Measurements from ENCODE around the gene NR1H3. TPM values are rescaled to one million over a fixed set of nuclear protein-coding genes. Genes with fewer than 3 reads are reported as not detected.
A peak's percentile ranks its signal among the peaks of the same experiment; 100 is the strongest.

The NR1H3 gene
- total and polyA plus RNA-seq, 5 donors: 22.9 to 42.2 (median 32.6) TPM

DNA sequence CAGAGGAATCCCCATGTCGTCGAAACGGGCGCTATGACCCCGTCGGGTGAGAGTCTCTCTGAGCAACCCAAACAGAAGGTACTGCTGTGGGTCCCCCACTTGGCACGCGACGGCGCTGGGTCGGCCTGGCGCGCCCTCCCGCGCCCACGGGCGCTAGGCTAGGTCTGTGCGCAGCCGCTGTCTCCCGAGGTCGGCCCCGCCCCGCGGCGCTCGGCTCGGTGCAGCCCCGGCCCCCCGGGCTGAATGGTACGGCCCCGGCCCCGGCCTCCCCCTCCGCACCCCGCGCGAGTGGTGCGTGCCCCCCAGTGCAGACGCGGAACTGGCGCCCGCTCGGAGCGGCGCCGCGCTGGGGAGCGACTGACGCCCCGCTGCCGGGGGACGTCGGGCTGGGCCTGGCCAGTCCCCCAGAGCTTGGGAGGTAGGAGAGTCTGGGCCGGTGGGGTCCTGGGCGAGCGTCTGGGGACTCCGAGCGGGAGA lies 12.1 kb downstream of the NR1H3 start, which contains the start of gene MADD:
TSS of gene MADD (plus strand) at position 305 of the 477 bp plus-strand sequence.
- under 1% methylated on average over 57 of the region's 57 CpGs for WGBS
- H3K4me1 ChIP-seq (ENCODE audit: control insufficient read depth, insufficient read depth, low read length): peaks cover 9% of the 10 kb centered on the region
- ATAC-seq: peak; percentile 94 to 95
- peak within 1 kb of the TSS; percentile 81 for H3K4me3 ChIP-seq (ENCODE audit: low read length)
- H3K27me3 ChIP-seq (ENCODE audit: control insufficient read depth, insufficient read depth): no peaks in the 10 kb centered on the region
- no peaks in the 10 kb centered on the region for H3K9me3 ChIP-seq (ENCODE audit: control insufficient read depth, low read length)
- intact Hi-C loops (cut with DNase I): loop anchor here in 2 of 4 donors (5.0 to 10.0 kb wide), 2 partner anchors 85 to 93 kb away; partner anchors contain the start of genes MYBPC3 (in 2 of the 2) and ARFGAP2 (in 1 of the 2)
- DNase-seq: peak; percentile 89 to 96 (median 95)
- peak within 1 kb of the TSS; percentile 96 for H3K27ac ChIP-seq (ENCODE audit: low read length)

DNA sequence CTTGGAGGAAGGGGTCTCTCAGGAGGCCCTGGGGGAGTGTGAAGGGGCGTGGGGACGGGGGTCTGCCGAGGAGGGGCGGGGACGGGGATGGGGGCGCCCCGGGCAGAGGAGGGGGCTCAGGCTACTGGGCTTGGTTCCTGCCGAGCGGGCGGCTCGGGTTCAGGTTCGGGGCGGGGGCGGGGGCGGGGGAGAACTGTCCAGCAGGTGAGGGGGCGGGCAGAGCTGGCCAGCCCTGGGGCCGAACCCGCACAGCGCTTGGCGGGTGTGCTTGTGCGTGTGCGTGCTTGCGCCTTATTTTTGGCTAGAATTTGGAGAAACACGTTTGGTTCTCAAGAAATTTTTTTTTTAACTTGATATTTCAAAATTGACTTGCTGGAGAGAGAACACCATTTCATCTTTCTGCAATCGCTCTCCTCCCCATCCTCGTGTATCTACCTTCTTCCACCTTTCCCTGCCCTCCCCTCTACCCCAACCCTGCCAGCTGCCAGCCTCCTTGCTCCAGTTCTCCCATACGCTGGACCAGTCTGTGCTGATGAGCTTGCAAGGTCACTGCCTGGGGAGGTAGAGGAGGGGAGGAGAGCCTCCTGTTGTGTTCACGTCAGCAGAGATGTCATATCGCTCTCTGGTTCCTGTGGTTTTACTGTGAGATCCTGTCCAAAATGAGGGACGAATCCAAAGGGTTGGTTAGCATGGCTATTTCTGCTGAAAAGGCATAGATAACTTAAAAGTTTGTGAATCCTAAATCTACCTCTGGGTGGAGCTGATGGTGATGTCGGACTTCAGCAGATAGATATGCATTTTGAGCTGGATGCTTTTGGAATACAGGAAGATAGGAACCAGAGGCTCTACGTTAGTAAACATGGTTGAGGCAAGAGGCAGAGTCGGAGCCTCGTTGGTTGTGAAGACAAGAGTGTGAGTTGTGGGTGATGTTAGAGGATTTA lies 12.8 kb downstream of the NR1H3 start:
- 1% methylated on average over 34 of the region's 34 CpGs for WGBS
- DNase-seq: peak in 1 of 3 donors; percentile 62
- no peaks in the 10 kb centered on the region for H3K27me3 ChIP-seq (ENCODE audit: control insufficient read depth, insufficient read depth)
- intact Hi-C loops (cut with DNase I): loop anchor here in 2 of 4 donors (10.0 kb wide), 1 partner anchor 84 kb away; the partner anchor contains the start of gene MYBPC3 (in 2 of the 2)
- H3K4me3 ChIP-seq (ENCODE audit: low read length): peak overlapping the region; percentile 81
- peak overlapping the region; percentile 93 for H3K27ac ChIP-seq (ENCODE audit: low read length)
- H3K4me1 ChIP-seq (ENCODE audit: control insufficient read depth, insufficient read depth, low read length): peaks cover 9% of the 10 kb centered on the region
- ATAC-seq: peak in 1 of 2 donors; percentile 4
- H3K9me3 ChIP-seq (ENCODE audit: control insufficient read depth, low read length): no peaks in the 10 kb centered on the region

DNA sequence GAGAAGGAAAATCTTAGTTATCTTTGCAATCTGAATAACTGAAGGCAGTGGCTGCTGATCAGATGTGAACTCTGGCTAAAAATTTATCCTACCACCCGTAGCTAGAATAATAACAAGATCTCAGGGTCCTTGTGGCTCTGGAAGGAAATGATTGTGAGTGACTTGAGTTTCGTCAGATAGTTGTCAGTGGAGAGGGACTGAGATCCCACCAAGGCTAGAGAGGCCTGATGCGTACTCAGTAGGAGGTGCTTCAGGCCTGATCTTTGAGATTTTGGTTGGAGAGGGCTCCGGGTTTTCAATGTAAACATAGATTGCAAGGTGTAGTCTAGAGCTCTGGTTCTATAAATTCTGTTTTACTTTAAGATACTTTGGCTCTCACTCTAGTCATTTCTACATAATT lies 13.5 kb downstream of the NR1H3 start:
- H3K4me3 ChIP-seq (ENCODE audit: low read length): peak overlapping the region; percentile 81
- no peaks in the 10 kb centered on the region for H3K9me3 ChIP-seq (ENCODE audit: control insufficient read depth, low read length)
- H3K27me3 ChIP-seq (ENCODE audit: control insufficient read depth, insufficient read depth): no peaks in the 10 kb centered on the region
- no peak for ATAC-seq
- no peak for DNase-seq
- H3K4me1 ChIP-seq (ENCODE audit: control insufficient read depth, insufficient read depth, low read length): peaks cover 9% of the 10 kb centered on the region
- intact Hi-C loops (cut with DNase I): loop anchor here in 2 of 4 donors (10.0 kb wide), 1 partner anchor 83 kb away; the partner anchor contains the start of gene MYBPC3 (in 2 of the 2)
- H3K27ac ChIP-seq (ENCODE audit: low read length): peak overlapping the region; percentile 39
- WGBS: 41% methylated on average over 4 of the region's 4 CpGs

DNA sequence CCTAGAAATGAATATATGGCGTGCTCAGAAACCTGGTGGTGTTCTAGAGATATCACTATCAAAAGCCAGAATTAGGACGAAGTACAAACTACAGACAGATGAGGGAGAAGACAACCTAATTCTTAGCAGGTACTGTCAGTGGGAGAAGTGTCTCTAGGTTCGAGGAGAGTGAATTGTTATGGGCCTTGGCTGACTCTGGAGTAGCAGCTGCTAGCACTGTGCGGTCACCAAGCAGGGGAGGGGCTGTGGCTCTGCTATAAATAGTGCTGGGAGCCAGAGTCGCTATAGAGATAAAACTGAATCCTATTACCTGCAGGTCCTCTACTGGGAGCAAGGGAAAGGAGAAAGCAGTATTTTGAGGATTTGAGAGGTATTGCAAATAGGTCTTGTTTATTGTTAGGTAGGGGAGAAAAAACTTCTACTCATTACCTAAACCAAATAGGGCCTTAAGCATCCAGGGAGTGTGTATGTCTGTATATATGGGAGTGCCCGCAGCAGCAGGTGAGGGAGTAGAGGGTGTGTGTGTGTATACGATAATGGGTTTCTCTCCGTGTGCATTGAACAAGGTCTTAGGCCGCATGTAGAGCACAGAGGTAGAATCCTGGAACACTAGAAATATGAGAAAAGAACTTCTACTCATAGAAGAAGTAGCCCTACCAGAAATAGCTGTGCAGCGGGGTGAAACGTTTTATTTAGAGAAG lies 14.3 kb downstream of the NR1H3 start:
- ATAC-seq (peak in 1 of 2 donors; percentile 8), DNase-seq (peak in 1 of 3 donors; percentile 57)
- Histone ChIP-seq H3K4me3 (ENCODE audit: low read length) (peak overlapping the region; percentile 81), H3K4me1 (ENCODE audit: control insufficient read depth, insufficient read depth, low read length) (peaks cover 9% of the 10 kb centered on the region), H3K27ac (ENCODE audit: low read length) (peak overlapping the region; percentile 59), H3K9me3 (ENCODE audit: control insufficient read depth, low read length) (no peaks in the 10 kb centered on the region), H3K27me3 (ENCODE audit: control insufficient read depth, insufficient read depth) (no peaks in the 10 kb centered on the region)
- 50% methylated on average over 11 of the region's 11 CpGs for WGBS
- intact Hi-C loops (cut with DNase I): loop anchor here in 2 of 4 donors (10.0 kb wide), 1 partner anchor 83 kb away; the partner anchor contains the start of gene MYBPC3 (in 2 of the 2)

DNA sequence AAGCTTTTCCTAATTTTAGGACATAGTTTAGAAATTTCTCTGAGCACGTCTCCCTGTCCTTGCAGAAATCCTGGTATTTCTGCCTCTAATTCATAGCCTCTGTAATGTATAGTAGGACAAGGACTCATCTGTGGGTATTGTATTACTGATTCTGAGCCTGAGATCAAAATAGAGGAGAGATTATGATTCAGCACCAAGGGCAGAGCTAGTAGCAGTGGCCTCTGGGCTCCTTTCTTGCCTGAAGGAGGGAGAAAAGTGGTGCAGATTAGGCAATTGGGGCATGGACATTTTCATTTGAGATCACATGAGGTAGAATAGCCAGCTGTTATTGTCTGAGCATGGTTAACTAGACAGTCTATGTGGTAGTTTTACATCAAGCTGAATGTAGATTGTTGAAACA lies 14.9 kb downstream of the NR1H3 start:
- ATAC-seq: no peak
- WGBS: 0% methylated on average over 1 of the region's 1 CpG
- Histone ChIP-seq H3K4me3 (ENCODE audit: low read length) (no peak overlapping the region), H3K9me3 (ENCODE audit: control insufficient read depth, low read length) (no peaks in the 10 kb centered on the region), H3K4me1 (ENCODE audit: control insufficient read depth, insufficient read depth, low read length) (peaks cover 9% of the 10 kb centered on the region), H3K27ac (ENCODE audit: low read length) (no peak overlapping the region), H3K27me3 (ENCODE audit: control insufficient read depth, insufficient read depth) (no peaks in the 10 kb centered on the region)
- no peak for DNase-seq
- intact Hi-C loops (cut with DNase I): loop anchor here in 2 of 4 donors (10.0 kb wide), 1 partner anchor 82 kb away; the partner anchor contains the start of gene MYBPC3 (in 2 of the 2)

DNA sequence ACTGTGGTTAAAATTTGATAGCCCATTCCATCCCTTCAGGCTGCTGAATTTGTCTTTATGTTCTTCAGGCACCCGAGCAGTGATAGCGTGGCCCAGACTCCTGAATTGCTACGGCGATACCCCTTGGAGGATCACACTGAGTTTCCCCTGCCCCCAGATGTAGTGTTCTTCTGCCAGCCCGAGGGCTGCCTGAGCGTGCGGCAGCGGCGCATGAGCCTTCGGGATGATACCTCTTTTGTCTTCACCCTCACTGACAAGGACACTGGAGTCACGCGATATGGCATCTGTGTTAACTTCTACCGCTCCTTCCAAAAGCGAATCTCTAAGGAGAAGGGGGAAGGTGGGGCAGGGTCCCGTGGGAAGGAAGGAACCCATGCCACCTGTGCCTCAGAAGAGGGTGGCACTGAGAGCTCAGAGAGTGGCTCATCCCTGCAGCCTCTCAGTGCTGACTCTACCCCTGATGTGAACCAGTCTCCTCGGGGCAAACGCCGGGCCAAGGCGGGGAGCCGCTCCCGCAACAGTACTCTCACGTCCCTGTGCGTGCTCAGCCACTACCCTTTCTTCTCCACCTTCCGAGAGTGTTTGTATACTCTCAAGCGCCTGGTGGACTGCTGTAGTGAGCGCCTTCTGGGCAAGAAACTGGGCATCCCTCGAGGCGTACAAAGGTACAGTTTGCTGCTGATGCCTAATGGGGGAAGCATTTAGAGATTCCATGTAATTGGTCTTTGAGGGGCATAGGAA lies 16.9 kb downstream of the NR1H3 start:
- no peaks in the 10 kb centered on the region for H3K27me3 ChIP-seq (ENCODE audit: control insufficient read depth, insufficient read depth)
- DNase-seq (no peak), ATAC-seq (no peak)
- peaks cover 2% of the 10 kb centered on the region for H3K4me1 ChIP-seq (ENCODE audit: control insufficient read depth, insufficient read depth, low read length)
- WGBS: 95% methylated on average over 28 of the region's 28 CpGs
- no peak overlapping the region for H3K4me3 ChIP-seq (ENCODE audit: low read length)
- H3K27ac ChIP-seq (ENCODE audit: low read length): no peak overlapping the region
- intact Hi-C loops (cut with DNase I): loop anchor here in 2 of 4 donors (10.0 kb wide), 1 partner anchor 80 kb away; the partner anchor contains the start of gene MYBPC3 (in 2 of the 2)
- H3K9me3 ChIP-seq (ENCODE audit: control insufficient read depth, low read length): no peaks in the 10 kb centered on the region

DNA sequence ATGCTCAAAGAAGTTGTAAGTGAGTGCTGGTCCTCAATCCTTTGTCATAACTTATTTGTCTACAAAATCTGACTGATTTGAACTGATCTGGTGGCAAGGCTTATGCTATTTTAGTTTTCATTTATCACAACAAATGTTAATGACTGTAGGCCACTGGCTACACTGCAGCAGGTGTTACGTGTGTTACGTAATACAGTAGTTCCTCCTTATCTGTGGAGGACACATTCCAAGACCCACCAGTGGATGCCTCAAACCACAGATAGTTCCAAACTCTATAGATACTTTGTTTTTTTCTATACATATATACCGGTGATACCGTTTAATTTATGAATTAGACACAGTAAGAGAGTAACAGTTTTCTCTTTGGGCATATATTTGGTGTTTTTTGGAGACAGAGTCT lies 19.1 kb downstream of the NR1H3 start:
- Histone ChIP-seq H3K4me1 (ENCODE audit: control insufficient read depth, insufficient read depth, low read length) (no peaks in the 10 kb centered on the region), H3K9me3 (ENCODE audit: control insufficient read depth, low read length) (no peaks in the 10 kb centered on the region), H3K27ac (ENCODE audit: low read length) (no peak overlapping the region), H3K27me3 (ENCODE audit: control insufficient read depth, insufficient read depth) (no peaks in the 10 kb centered on the region), H3K4me3 (ENCODE audit: low read length) (no peak overlapping the region)
- no peak for DNase-seq
- 85% methylated on average over 4 of the region's 4 CpGs for WGBS
- intact Hi-C loops (cut with DNase I): loop anchor here in 2 of 4 donors (10.0 kb wide), 1 partner anchor 78 kb away; the partner anchor contains the start of gene MYBPC3 (in 2 of the 2)
- ATAC-seq: no peak

DNA sequence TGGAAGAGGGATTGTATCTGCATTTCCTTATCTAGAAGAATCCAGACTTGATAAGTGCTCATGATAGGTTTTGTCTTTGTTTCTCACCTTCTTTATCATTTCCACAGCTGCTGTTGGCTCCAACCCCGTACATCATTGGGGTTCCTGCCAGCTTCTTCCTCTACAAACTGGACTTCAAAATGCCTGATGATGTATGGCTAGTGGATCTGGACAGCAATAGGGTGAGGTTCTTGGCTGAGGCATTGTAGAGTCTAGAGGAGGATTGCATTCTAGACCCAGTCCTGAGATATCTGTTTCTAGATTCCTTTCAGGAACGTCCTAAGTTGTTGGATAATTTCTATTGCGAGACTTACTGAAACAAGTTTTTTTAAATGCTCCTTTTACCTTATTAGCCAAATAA lies 20.3 kb downstream of the NR1H3 start:
- 53% methylated on average over 3 of the region's 3 CpGs for WGBS
- DNase-seq (no peak), ATAC-seq (no peak)
- Histone ChIP-seq H3K9me3 (ENCODE audit: control insufficient read depth, low read length) (no peaks in the 10 kb centered on the region), H3K4me1 (ENCODE audit: control insufficient read depth, insufficient read depth, low read length) (no peaks in the 10 kb centered on the region), H3K4me3 (ENCODE audit: low read length) (no peak overlapping the region), H3K27me3 (ENCODE audit: control insufficient read depth, insufficient read depth) (no peaks in the 10 kb centered on the region), H3K27ac (ENCODE audit: low read length) (no peak overlapping the region)
- intact Hi-C loops (cut with DNase I): loop anchor here in 2 of 4 donors (10.0 kb wide), 1 partner anchor 77 kb away; the partner anchor contains the start of gene MYBPC3 (in 2 of the 2)

DNA sequence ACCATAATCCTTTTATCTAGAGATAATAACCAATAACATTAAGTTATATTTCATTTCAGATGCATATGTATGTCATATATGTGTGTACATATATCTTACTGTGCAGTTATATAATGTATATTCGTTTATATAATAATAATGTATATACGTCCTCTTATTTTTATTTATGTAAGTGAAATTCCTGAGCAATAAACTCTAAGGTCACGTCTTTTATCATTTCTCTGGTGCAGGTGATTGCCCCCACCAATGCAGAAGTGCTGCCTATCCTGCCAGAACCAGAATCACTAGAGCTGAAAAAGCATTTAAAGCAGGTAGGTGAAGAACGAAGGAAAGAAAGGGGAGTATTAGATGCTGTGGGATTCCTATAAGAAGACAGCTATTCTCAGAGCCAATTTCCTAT lies 21.0 kb downstream of the NR1H3 start:
- DNase-seq (no peak), ATAC-seq (no peak)
- Histone ChIP-seq H3K9me3 (ENCODE audit: control insufficient read depth, low read length) (no peaks in the 10 kb centered on the region), H3K27me3 (ENCODE audit: control insufficient read depth, insufficient read depth) (no peaks in the 10 kb centered on the region), H3K4me1 (ENCODE audit: control insufficient read depth, insufficient read depth, low read length) (no peaks in the 10 kb centered on the region), H3K27ac (ENCODE audit: low read length) (no peak overlapping the region), H3K4me3 (ENCODE audit: low read length) (no peak overlapping the region)
- 93% methylated on average over 4 of the region's 4 CpGs for WGBS
- intact Hi-C loops (cut with DNase I): loop anchor here in 2 of 4 donors (10.0 kb wide), 1 partner anchor 76 kb away; the partner anchor contains the start of gene MYBPC3 (in 2 of the 2)

DNA sequence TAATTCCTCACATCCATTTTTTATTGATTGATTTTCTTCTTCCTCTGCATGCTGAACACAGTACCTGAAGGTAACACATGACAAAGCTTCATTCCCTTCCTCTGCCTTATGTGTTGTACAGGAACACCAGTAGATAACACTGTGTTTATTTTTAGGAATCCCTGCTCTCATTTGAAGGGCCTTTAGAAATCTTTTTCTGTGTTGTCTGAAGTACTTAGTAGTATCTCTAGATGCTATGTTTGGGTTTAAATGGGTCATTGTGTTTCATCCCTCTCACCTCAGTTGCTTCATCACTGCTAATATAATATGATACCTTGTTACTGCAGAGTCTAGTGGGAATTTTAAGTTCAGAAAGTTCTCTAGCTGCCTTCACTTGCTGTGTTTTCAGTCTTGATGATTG lies 22.3 kb downstream of the NR1H3 start:
- no peak overlapping the region for H3K27ac ChIP-seq (ENCODE audit: low read length)
- no peaks in the 10 kb centered on the region for H3K27me3 ChIP-seq (ENCODE audit: control insufficient read depth, insufficient read depth)
- H3K4me1 ChIP-seq (ENCODE audit: control insufficient read depth, insufficient read depth, low read length): no peaks in the 10 kb centered on the region
- ATAC-seq (peak in 1 of 2 donors; percentile 76), DNase-seq (no peak)
- no peak overlapping the region for H3K4me3 ChIP-seq (ENCODE audit: low read length)
- intact Hi-C loops (cut with DNase I): no loop called here
- no peaks in the 10 kb centered on the region for H3K9me3 ChIP-seq (ENCODE audit: control insufficient read depth, low read length)

All from right cardiac atrium (tissue), 5 donors.